Measurements from ENCODE around the gene PWWP2B.

The PWWP2B gene

DNA sequence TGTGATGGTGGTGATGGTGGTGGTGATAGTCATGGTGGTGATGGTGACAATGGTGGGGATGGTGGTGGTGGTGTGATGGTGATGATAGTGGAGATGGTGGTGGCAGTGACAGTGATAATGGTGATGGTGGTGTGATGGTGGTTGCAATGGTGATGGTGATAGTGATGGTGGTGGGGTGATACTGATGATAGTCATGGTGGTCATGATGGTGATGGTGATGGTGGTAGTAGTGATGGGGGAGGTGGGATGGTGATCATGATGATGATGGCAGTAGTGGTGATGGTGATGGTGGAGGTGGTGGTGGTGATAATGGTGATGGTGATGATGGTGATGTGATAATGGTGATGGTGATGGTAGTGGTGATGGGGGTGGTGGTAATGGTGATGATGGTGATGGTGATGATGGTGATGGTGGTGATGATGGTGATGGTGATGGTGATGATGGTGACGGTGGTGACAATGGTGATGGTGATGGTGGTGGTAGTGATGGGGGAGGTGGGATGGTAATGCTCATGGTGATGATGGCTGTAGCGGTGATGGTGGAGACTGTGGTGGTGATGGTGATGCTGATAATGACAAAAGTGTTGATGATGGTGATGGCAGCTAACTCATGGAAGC is 4.7 kb upstream of the PWWP2B start:
- H3K36me3 ChIP-seq (ENCODE audit: insufficient read depth) = no peaks in the 10 kb centered on the region
- no peak for TF ChIP-seq CTCF (conservative IDR thresholded peaks at IDR 0.05; ENCODE audit: low read depth, low read length)
- H4K20me1 ChIP-seq (ENCODE audit: insufficient read depth) = no peaks in the 10 kb centered on the region
- no peaks in the 10 kb centered on the region for H3K27me3 ChIP-seq (ENCODE audit: insufficient read depth, low read depth)
- no peak overlapping the region for H3K4me2 ChIP-seq
- H3K4me1 ChIP-seq (ENCODE audit: low read depth, poor library complexity, severe bottlenecking) = peaks cover 23% of the 10 kb centered on the region
- H3K9ac ChIP-seq = no peak overlapping the region
- no peak overlapping the region for H3K4me3 ChIP-seq (IDR thresholded peaks at IDR 0.05; ENCODE audit: insufficient read depth, low read depth, low read length)
- no peak overlapping the region for H3K27ac ChIP-seq
- H2AFZ ChIP-seq (ENCODE audit: low read depth) = no peak overlapping the region
- no peaks in the 10 kb centered on the region for H3K79me2 ChIP-seq (ENCODE audit: insufficient read depth, low read depth)

GRCh38 chr10:132392811-132393694 is 3.9 kb upstream of the PWWP2B start:
- no peak for TF ChIP-seq CTCF (conservative IDR thresholded peaks at IDR 0.05; ENCODE audit: low read depth, low read length)
- peaks cover 19% of the 10 kb centered on the region for H3K4me1 ChIP-seq (ENCODE audit: low read depth, poor library complexity, severe bottlenecking)
- no peak overlapping the region for H3K4me3 ChIP-seq (IDR thresholded peaks at IDR 0.05; ENCODE audit: insufficient read depth, low read depth, low read length)

GRCh38 chr10:132393695-132394181 is 3.3 kb upstream of the PWWP2B start:
- Histone ChIP-seq H3K4me2 (no peak overlapping the region), H3K79me2 (ENCODE audit: insufficient read depth, low read depth) (peaks cover 8% of the 10 kb centered on the region), H3K36me3 (ENCODE audit: insufficient read depth) (no peaks in the 10 kb centered on the region)

More at GRCh38 chr10:132392811-132393694, 3.9 kb upstream of the PWWP2B start:
- Histone ChIP-seq H3K27me3 (ENCODE audit: insufficient read depth, low read depth) (no peaks in the 10 kb centered on the region), H3K4me2 (no peak overlapping the region), H2AFZ (ENCODE audit: low read depth) (no peak overlapping the region), H3K9ac (no peak overlapping the region), H3K36me3 (ENCODE audit: insufficient read depth) (no peaks in the 10 kb centered on the region), H3K79me2 (ENCODE audit: insufficient read depth, low read depth) (peaks cover under 1% of the 10 kb centered on the region), H3K27ac (no peak overlapping the region), H4K20me1 (ENCODE audit: insufficient read depth) (no peaks in the 10 kb centered on the region)

More at GRCh38 chr10:132393695-132394181, 3.3 kb upstream of the PWWP2B start:
- no peak overlapping the region for H3K4me3 ChIP-seq (IDR thresholded peaks at IDR 0.05; ENCODE audit: insufficient read depth, low read depth, low read length)
- TF ChIP-seq CTCF (conservative IDR thresholded peaks at IDR 0.05; ENCODE audit: low read depth, low read length) = no peak
- no peak overlapping the region for H3K27ac ChIP-seq
- H3K27me3 ChIP-seq (ENCODE audit: insufficient read depth, low read depth) = no peaks in the 10 kb centered on the region
- peaks cover 26% of the 10 kb centered on the region for H3K4me1 ChIP-seq (ENCODE audit: low read depth, poor library complexity, severe bottlenecking)
- H3K9ac ChIP-seq = no peak overlapping the region
- no peak overlapping the region for H2AFZ ChIP-seq (ENCODE audit: low read depth)
- H4K20me1 ChIP-seq (ENCODE audit: insufficient read depth) = no peaks in the 10 kb centered on the region
